Activated CD4-positive, CD25-positive, alpha-beta regulatory T cell (primary cell): ENCODE results near the gene CTNNA2.

Experiments
- DNase-seq, 4 experiments: peaks; one replicate each; lab custom pipeline; 2025; lab: John Stamatoyannopoulos, UW

The CTNNA2 gene

GRCh38 chr2:79857888-79858287 lies 345.0 kb downstream of the CTNNA2 start:
- DNase-seq = no peak

- no peak for DNase-seq
Observed at GRCh38 chr2:79860228-79861058, 347.6 kb downstream of the CTNNA2 start.

GRCh38 chr2:79861059-79861374 lies 348.2 kb downstream of the CTNNA2 start:
- DNase-seq = no peak

GRCh38 chr2:79862756-79863155 lies 349.9 kb downstream of the CTNNA2 start:
- no peak for DNase-seq

GRCh38 chr2:79872656-79873055 lies 359.8 kb downstream of the CTNNA2 start:
- DNase-seq = no peak

GRCh38 chr2:79874015-79874414 lies 361.2 kb downstream of the CTNNA2 start:
- no peak for DNase-seq

GRCh38 chr2:79876430-79876829 lies 363.6 kb downstream of the CTNNA2 start:
- no peak for DNase-seq

GRCh38 chr2:79882548-79882947 lies 369.7 kb downstream of the CTNNA2 start:
- DNase-seq = no peak

- DNase-seq = no peak
Observed at GRCh38 chr2:79887747-79888374, 375.0 kb downstream of the CTNNA2 start.

GRCh38 chr2:79892123-79892522 lies 379.3 kb downstream of the CTNNA2 start:
- DNase-seq = no peak

- DNase-seq = no peak
Observed at GRCh38 chr2:79899196-79899595, 386.3 kb downstream of the CTNNA2 start.

- DNase-seq = no peak
Observed at GRCh38 chr2:79901161-79901560, 388.3 kb downstream of the CTNNA2 start.

- DNase-seq = no peak
Observed at GRCh38 chr2:79903222-79904000, 390.6 kb downstream of the CTNNA2 start.

GRCh38 chr2:79906139-79906890 lies 393.5 kb downstream of the CTNNA2 start:
- DNase-seq = no peak

- DNase-seq = no peak
Observed at GRCh38 chr2:79909521-79909920, 396.7 kb downstream of the CTNNA2 start.

GRCh38 chr2:79910643-79911042 lies 397.8 kb downstream of the CTNNA2 start:
- DNase-seq = no peak

GRCh38 chr2:79915455-79915854 lies 402.6 kb downstream of the CTNNA2 start:
- no peak for DNase-seq

- no peak for DNase-seq
Observed at GRCh38 chr2:79916285-79916684, 403.4 kb downstream of the CTNNA2 start.

- DNase-seq = no peak
Observed at GRCh38 chr2:79920512-79921076, 407.7 kb downstream of the CTNNA2 start.

- DNase-seq = no peak
Observed at GRCh38 chr2:79929624-79930023, 416.8 kb downstream of the CTNNA2 start.

GRCh38 chr2:79935046-79935732 lies 422.3 kb downstream of the CTNNA2 start:
- DNase-seq = no peak
